ENCODE data around the gene EIF4B. TPM values are rescaled to one million over a fixed set of nuclear protein-coding genes. Genes with fewer than 3 reads are reported as not detected.
"Not testable (repeated sequence)": the region's sequence is repeated elsewhere in the genome, so short reads cannot be mapped to it uniquely, and the experiment has no call there.

The EIF4B gene
- total RNA-seq, 2 experiments from 2014 or later, result 352 to 353 TPM

DNA sequence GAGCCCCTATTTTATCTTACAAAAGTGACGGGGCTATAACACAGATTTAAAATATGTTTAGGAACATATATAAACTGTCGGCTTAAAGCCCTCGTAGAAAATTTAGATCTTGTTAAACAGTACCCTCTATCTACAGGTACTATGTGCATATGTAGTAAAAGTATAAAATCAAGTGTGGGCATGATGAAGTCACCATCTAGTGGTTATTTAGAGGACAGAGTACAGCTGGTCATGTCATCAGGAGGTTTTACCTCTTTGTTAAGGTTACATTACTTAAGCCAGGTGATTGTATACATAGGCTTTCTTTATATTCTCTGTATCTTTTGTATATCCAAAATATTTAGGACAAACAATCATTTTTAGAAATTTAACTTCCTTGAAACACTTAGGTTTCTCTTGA is 25.4 kb downstream of the EIF4B start:
- Mint-ChIP-seq H3K27ac (no peak overlapping the region), H3K36me3 (ENCODE audit: low read depth) (peaks cover 64% of the 10 kb centered on the region), H3K9me3 (ENCODE audit: insufficient read depth) (no peaks in the 10 kb centered on the region), H3K27me3 (ENCODE audit: low read depth) (no peaks in the 10 kb centered on the region), H3K4me3 (no peak overlapping the region), H3K4me1 (ENCODE audit: low read depth) (peaks cover 7% of the 10 kb centered on the region)
- ATAC-seq (no peak), DNase-seq (no peak)
- ChIA-PET CTCF (interaction anchor here (1.4 kb wide), 2 partner anchors 14 to 16 kb away, joined by 4 read pairs; no protein-coding TSS in a partner anchor), POLR2A (no interaction called here)

DNA sequence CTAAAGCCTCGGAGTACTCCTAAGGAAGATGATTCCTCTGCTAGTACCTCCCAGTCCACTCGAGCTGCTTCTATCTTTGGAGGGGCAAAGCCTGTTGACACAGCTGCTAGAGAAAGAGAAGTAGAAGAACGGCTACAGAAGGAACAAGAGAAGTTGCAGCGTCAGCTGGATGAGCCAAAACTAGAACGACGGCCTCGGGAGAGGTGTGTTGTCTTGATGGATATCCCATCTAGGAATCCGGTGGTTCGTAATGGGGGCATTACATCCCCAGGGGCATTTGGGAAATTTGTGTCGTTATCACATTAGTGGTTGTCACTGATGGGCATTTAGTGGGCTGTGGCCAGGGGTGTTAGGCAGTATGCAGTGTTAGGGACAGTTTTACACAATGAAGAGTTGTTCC is 27.6 kb downstream of the EIF4B start:
- H3K4me3 Mint-ChIP-seq; H3K27me3 Mint-ChIP-seq (ENCODE audit: low read depth); POLR2A ChIA-PET; ATAC-seq; H3K9me3 Mint-ChIP-seq (ENCODE audit: insufficient read depth); DNase-seq; H3K27ac Mint-ChIP-seq: not testable (repeated sequence)
- peaks cover 66% of the 10 kb centered on the region for H3K36me3 Mint-ChIP-seq (ENCODE audit: low read depth)
- CTCF ChIA-PET, result interaction anchor here (0.7 to 1.0 kb wide), 2 partner anchors 12 to 32 kb away, joined by 3 read pairs; no protein-coding TSS in a partner anchor
- H3K4me1 Mint-ChIP-seq (ENCODE audit: low read depth), result peaks cover 27% of the 10 kb centered on the region

DNA sequence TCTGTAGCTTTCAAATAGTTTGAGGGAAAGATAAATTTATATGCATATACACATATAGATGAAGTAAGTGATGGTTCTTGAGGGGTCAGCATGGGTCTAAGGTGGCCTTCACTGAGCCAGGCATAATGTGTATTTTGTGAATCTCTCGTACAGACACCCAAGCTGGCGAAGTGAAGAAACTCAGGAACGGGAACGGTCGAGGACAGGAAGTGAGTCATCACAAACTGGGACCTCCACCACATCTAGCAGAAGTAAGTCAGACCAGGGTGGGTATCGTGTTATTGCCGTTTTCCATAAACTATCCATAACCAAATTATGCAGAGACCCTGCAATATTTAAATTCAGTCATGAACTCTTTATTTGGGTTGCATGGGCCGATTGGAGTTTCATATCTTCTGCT is 28.2 kb downstream of the EIF4B start:
- ChIA-PET CTCF (interaction anchor here (1.0 kb wide), 1 partner anchor 31 kb away, joined by 3 read pairs; no protein-coding TSS in a partner anchor), POLR2A (no interaction called here)
- peaks cover 72% of the 10 kb centered on the region for H3K36me3 Mint-ChIP-seq (ENCODE audit: low read depth)
- H3K4me3 Mint-ChIP-seq, result no peak overlapping the region
- H3K9me3 Mint-ChIP-seq (ENCODE audit: insufficient read depth), result no peaks in the 10 kb centered on the region
- ATAC-seq, result no peak
- H3K4me1 Mint-ChIP-seq (ENCODE audit: low read depth), result peaks cover 34% of the 10 kb centered on the region
- DNase-seq, result no peak
- H3K27ac Mint-ChIP-seq, result peak overlapping the region; percentile 77
- no peaks in the 10 kb centered on the region for H3K27me3 Mint-ChIP-seq (ENCODE audit: low read depth)

DNA sequence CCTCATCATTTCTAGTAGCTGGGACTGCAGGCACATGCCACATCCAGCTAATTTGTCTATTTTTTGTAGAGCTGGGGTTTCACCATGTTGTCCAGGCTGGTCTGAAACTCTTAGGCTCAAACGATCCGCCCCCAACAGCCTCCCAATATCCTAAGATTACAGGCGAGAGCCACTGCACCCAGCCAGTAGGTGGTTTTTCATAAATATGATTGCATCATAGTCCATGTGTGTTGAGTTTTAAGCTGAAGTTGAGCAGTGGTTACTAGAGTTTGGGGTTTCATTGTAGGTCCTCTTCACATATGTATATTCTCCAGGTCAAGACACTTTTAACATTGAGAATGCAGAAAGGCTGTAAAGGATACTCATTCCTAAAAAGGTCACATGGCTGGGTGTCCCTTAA is 30.5 kb downstream of the EIF4B start:
- DNase-seq (no peak), ATAC-seq (no peak)
- Mint-ChIP-seq H3K9me3 (ENCODE audit: insufficient read depth) (no peaks in the 10 kb centered on the region), H3K36me3 (ENCODE audit: low read depth) (peaks cover 74% of the 10 kb centered on the region), H3K27me3 (ENCODE audit: low read depth) (no peaks in the 10 kb centered on the region), H3K4me3 (no peak overlapping the region), H3K27ac (no peak overlapping the region), H3K4me1 (ENCODE audit: low read depth) (peaks cover 38% of the 10 kb centered on the region)
- ChIA-PET CTCF (interaction anchor here (1.8 to 3.3 kb wide), 3 partner anchors 10 to 66 kb away, joined by 5 to 18 read pairs (median 11); partner anchors contain the start of genes EIF4B and SOAT2), POLR2A (no interaction called here)

DNA sequence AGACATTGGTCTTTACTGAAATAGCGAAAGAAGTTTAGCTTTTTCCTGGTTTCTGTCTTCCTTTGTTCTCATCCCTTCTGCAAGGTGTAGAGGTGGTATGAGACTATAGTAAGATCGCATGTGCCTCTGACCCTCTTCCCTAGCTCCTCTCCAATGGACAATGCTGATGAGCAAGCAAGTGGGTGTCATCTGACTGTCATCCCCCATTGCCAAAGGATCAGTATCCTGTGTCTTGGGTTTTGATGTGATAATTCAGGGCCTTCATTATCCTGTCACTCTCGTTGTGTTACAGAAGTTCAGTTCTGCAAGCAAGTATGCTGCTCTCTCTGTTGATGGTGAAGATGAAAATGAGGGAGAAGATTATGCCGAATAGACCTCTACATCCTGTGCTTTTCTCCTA is 33.6 kb downstream of the EIF4B start:
- Mint-ChIP-seq H3K9me3 (ENCODE audit: insufficient read depth) (no peaks in the 10 kb centered on the region), H3K4me1 (ENCODE audit: low read depth) (peaks cover 33% of the 10 kb centered on the region), H3K36me3 (ENCODE audit: low read depth) (peaks cover 61% of the 10 kb centered on the region), H3K27ac (peak overlapping the region; percentile 50), H3K4me3 (no peak overlapping the region), H3K27me3 (ENCODE audit: low read depth) (no peaks in the 10 kb centered on the region)
- ATAC-seq (no peak), DNase-seq (no peak)
- POLR2A ChIA-PET, result no interaction called here
- CTCF ChIA-PET, result interaction anchor here (1.1 to 3.3 kb wide), 6 partner anchors 8 to 155 kb away, joined by 3 to 18 read pairs (median 8); partner anchors contain the start of gene EIF4B

DNA sequence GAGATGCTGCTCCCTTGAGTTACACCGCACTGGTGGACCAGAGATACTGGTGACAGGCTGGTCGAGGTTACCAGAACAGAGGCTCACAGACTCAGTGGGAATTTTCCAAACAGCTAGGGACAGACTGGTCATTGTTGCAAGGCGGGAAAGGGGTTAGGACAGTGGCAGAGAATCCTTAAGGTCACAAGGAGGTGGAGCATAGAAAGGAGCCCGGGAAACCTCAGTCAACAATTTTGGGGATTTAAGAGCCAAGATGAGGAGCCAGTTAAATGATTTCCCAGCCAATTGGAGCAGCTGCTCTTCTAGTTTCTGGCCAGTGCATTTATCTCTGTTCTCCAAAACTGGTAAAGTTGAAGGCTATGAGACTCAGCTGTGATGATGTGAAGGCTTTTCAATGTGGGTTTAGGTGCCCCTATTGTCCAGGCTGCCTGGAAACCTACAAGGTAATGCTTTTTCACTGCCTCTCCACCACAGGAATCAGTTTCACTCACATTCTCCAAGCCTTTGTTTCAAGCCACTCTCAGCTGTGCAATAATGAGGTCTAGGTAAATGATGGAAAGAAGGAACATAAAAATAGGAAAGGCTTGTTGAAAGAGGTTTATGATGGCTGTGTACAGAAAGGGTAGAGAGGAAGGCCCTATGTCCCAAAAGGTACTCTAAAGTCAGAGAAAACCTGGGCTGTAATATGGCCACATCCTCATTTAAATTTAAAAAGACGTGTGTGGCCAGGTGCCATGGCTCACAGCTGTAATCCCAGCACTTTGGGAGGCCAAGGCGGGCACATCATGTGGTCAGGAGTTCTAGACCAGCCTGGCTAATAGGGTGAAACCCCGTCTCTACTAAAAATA is 36.6 kb downstream of the EIF4B start:
- H3K4me1 Mint-ChIP-seq (ENCODE audit: low read depth), result peaks cover 34% of the 10 kb centered on the region
- H3K9me3 Mint-ChIP-seq (ENCODE audit: insufficient read depth), result no peaks in the 10 kb centered on the region
- DNase-seq, result no peak
- H3K4me3 Mint-ChIP-seq, result no peak overlapping the region
- ATAC-seq, result no peak
- H3K27me3 Mint-ChIP-seq (ENCODE audit: low read depth), result peaks cover 6% of the 10 kb centered on the region
- H3K27ac Mint-ChIP-seq, result no peak overlapping the region
- peaks cover 42% of the 10 kb centered on the region for H3K36me3 Mint-ChIP-seq (ENCODE audit: low read depth)
- CTCF ChIA-PET, result interaction anchor here (1.1 kb wide), 1 partner anchor 23 kb away, joined by 4 read pairs; no protein-coding TSS in a partner anchor
- POLR2A ChIA-PET, result interaction anchor here (1.4 kb wide), 1 partner anchor 12 kb away, joined by 3 read pairs; no protein-coding TSS in a partner anchor

DNA sequence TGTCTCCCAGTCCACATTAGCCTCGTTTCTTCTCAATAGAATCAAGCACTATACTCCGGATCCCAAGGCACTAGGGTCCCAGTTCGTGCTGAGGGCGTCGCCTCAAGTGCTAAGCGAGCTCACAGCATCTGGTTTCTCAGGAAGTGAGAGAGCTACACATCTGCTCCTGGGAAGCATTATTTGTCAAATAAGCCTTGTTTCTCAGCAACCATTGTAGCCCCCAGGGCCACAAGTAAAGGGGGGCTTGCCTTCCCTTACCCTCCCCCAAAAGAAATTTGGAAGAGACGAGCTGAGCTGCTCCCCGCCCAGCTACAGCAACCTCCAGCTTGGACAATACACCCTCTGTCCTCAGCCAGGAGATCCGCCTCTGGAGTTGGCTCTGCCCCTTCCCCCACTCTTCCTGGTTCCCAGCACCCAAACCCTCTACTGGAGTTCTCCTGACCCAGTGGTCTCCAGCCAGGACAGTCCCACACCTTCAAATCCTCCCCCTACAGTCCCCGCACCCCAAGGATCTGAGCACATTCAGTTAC is 37.9 kb downstream of the EIF4B start:
- Mint-ChIP-seq H3K4me3 (no peak overlapping the region), H3K9me3 (ENCODE audit: insufficient read depth) (no peaks in the 10 kb centered on the region), H3K36me3 (ENCODE audit: low read depth) (peaks cover 31% of the 10 kb centered on the region), H3K27me3 (ENCODE audit: low read depth) (peaks cover 6% of the 10 kb centered on the region), H3K27ac (no peak overlapping the region), H3K4me1 (ENCODE audit: low read depth) (peaks cover 28% of the 10 kb centered on the region)
- DNase-seq (no peak), ATAC-seq (no peak)
- ChIA-PET CTCF (interaction anchor here (2.5 to 2.6 kb wide), 2 partner anchors 10 to 22 kb away, joined by 10 to 14 read pairs; no protein-coding TSS in a partner anchor), POLR2A (interaction anchor here (0.8 to 1.4 kb wide), 2 partner anchors 11 to 59 kb away, joined by 3 read pairs; partner anchors contain the start of gene SOAT2)

DNA sequence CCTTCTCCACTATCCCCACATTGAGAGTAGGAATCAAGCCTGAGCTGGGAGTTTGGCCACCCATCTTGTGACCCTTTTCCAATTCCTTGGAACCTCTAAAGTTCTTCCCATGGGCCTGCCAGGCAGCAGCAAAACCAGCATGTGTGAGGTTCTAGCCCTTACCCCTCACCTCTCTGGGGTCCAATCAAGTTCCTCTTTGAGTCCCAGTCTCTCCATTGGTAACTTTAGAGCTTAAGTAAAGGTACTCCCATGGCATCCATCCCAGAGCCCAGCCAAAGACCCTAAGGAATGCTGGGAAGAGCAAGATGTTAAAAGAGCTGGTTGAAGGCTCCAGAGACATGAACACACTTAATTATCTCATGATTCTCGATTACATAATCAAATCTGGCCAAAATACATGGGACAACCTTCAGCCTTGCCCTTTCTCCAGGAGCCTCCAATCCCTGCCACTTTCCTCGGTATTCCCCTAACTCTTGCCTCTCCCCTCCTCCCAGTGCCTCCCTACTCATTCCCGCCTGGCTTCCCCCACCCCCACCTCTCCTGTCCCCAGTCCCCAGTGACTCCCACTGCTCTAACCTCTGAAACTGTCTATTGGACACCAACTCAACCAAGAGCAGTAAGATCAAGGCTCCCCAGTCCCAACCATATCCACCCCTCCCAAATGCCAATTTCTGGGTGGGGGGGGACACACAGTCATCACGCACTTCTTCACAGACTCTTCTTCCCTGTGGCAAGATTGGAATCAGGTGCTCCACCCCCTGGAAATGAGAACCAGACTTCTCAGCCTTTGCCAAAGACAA is 38.8 kb downstream of the EIF4B start:
- no peaks in the 10 kb centered on the region for H3K9me3 Mint-ChIP-seq (ENCODE audit: insufficient read depth)
- peaks cover 23% of the 10 kb centered on the region for H3K36me3 Mint-ChIP-seq (ENCODE audit: low read depth)
- peaks cover 6% of the 10 kb centered on the region for H3K27me3 Mint-ChIP-seq (ENCODE audit: low read depth)
- no peak overlapping the region for H3K4me3 Mint-ChIP-seq
- POLR2A ChIA-PET, result interaction anchor here (0.5 to 1.0 kb wide), 3 partner anchors 9 to 280 kb away, joined by 3 read pairs; partner anchors contain the start of gene SOAT2
- CTCF ChIA-PET, result interaction anchor here (1.2 to 2.6 kb wide), 7 partner anchors 9 to 206 kb away, joined by 3 to 14 read pairs (median 4); partner anchors contain the start of gene EIF4B
- H3K27ac Mint-ChIP-seq, result peak overlapping the region; percentile 0
- peaks cover 24% of the 10 kb centered on the region for H3K4me1 Mint-ChIP-seq (ENCODE audit: low read depth)
- ATAC-seq, result no peak
- no peak for DNase-seq

DNA sequence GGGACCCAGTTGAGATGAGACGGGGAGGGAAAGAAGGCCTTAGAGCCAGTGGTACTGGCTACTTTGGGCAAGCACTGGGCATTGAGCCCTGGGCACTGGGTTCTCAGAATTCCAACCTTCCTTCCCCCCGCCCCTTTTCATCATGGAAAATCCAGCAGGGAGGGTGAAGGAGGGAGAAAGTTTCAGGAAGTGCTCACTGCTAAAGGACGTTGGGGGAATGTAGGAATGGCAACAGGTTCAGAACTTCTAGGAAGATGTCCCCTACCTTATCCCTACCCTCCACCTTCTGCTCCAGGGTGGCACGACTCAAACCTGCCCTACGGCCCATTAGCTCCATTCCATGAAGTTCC is 39.4 kb downstream of the EIF4B start:
- CTCF ChIA-PET, result interaction anchor here (0.9 to 4.3 kb wide), 10 partner anchors 9 to 206 kb away, joined by 3 to 21 read pairs (median 4); partner anchors contain the start of gene EIF4B
- Mint-ChIP-seq H3K9me3 (ENCODE audit: insufficient read depth) (no peaks in the 10 kb centered on the region), H3K36me3 (ENCODE audit: low read depth) (peaks cover 18% of the 10 kb centered on the region), H3K4me1 (ENCODE audit: low read depth) (peaks cover 24% of the 10 kb centered on the region), H3K4me3 (peak overlapping the region; percentile 95), H3K27ac (no peak overlapping the region), H3K27me3 (ENCODE audit: low read depth) (peaks cover 6% of the 10 kb centered on the region)
- DNase-seq (no peak), ATAC-seq (no peak)
- POLR2A ChIA-PET, result interaction anchor here (0.5 to 1.0 kb wide), 3 partner anchors 8 to 279 kb away, joined by 3 read pairs; no protein-coding TSS in a partner anchor

DNA sequence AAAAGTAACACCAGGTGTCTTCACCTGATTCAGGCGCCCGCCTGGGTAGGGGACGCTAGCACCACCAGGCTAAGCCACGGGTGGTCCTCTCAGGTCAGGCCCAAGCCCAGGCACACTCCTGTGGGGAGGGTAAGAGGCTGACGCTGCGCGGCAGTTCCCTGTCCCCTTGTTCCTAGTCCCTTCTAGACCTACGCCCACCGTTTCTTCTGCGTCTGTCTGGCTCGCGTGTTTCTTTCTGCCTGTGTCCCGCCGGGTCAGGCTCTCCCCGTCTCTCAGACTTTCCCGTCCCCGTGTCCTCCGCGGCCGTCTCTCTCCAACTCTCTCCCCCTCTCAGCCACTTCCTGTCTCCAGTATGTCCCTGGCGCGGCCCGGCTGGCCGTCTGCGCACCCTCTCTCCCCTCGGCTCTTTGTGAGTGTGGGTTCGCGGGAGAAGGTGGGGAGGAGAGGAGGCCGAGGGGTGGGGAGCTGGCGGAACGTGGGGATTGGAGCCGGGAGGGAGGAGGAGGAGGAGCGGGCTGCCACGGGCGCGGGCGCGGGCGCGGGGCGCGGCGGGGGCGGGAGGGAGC is 40.5 kb downstream of the EIF4B start:
- Mint-ChIP-seq H3K4me1 (ENCODE audit: low read depth) (peaks cover 24% of the 10 kb centered on the region), H3K27ac (peak overlapping the region; percentile 85), H3K9me3 (ENCODE audit: insufficient read depth) (no peaks in the 10 kb centered on the region), H3K36me3 (ENCODE audit: low read depth) (peaks cover 10% of the 10 kb centered on the region), H3K4me3 (peak overlapping the region; percentile 95), H3K27me3 (ENCODE audit: low read depth) (peaks cover 6% of the 10 kb centered on the region)
- ATAC-seq (peak; percentile 58), DNase-seq (peak; percentile 56)
- ChIA-PET POLR2A (interaction anchor here (1.5 kb wide), 1 partner anchor 33 kb away, joined by 4 read pairs; the partner anchor contains the start of gene SPRYD3), CTCF (interaction anchor here (1.1 to 4.3 kb wide), 9 partner anchors 10 to 56 kb away, joined by 3 to 21 read pairs (median 5); partner anchors contain the start of genes EIF4B and SOAT2)

Data from activated CD8-positive, alpha-beta T cell treated with anti-CD3 and anti-CD28 coated beads, Interleukin-2, amount 10 ng/mL, durations not matched to agents 7 days and 5 days (primary cell).